IMR-90 (cell line): ENCODE results near the gene TIAM2. TPM values are rescaled to one million over a fixed set of nuclear protein-coding genes. Genes with fewer than 3 reads are reported as not detected.

Experiments used
- ATAC-seq: fragments of 200-7000 bp; cut with Tn5 transposase; 2 replicates; pipeline ENCODE4 v1.9.1; 2020; ENCODE audit warnings: low read depth, mild to moderate bottlenecking, moderate library complexity
- BruUV-seq: library from RNA; stranded (reverse); fragments of 400-500 nt; replicated peaks from 2 replicates; lab custom pipeline; 2021; lab: Mats Ljungman, UMichigan
- CTCF ChIA-PET: fragments of 300-600 bp; formaldehyde crosslinking; extraction: SDS; loops from one replicate; lab custom pipeline; 2021; ENCODE audit warnings: antibody characterized with exemption; lab: Yijun Ruan, JAX
- POLR2A ChIA-PET: fragments of 300-600 bp; sonication (Branson Sonifier 250); formaldehyde crosslinking; loops from one replicate; lab custom pipeline; 2022; ENCODE audit warnings: antibody characterized with exemption; ENCODE audit not compliant: unreplicated experiment; lab: Charles Lee
- DNase-seq: peaks from one replicate; pipeline ENCODE4 v3.0.0; 2013
- H2AFZ ChIP-seq: replicated peaks from 2 replicates; pipeline ENCODE3; 2013; ENCODE audit warnings: low read length, mild to moderate bottlenecking; ENCODE audit not compliant: poor library complexity
- H2AK5ac ChIP-seq: 2 replicates; pipeline ENCODE4 v1.6.1; 2013; ENCODE audit warnings: low read depth, low read length, inconsistent platforms
- H2AK9ac ChIP-seq: replicated peaks from 2 replicates; pipeline ENCODE3; 2013; ENCODE audit warnings: mild to moderate bottlenecking, low read depth, low read length, moderate library complexity; ENCODE audit not compliant: poor library complexity
- H2BK120ac ChIP-seq: 2 replicates; pipeline ENCODE4 v1.6.1; 2013; ENCODE audit warnings: low read depth, low read length, inconsistent platforms
- H2BK15ac ChIP-seq: 3 replicates; pipeline ENCODE4 v1.6.1; 2013; ENCODE audit warnings: low read depth, low read length, inconsistent platforms
- H2BK20ac ChIP-seq: 2 replicates; pipeline ENCODE4 v1.6.1; 2013; ENCODE audit warnings: low read depth, mild to moderate bottlenecking, inconsistent platforms, low read length, moderate library complexity
- H2BK5ac ChIP-seq: 2 replicates; pipeline ENCODE4 v1.6.1; 2013; ENCODE audit warnings: mild to moderate bottlenecking, low read depth, low read length, inconsistent platforms; ENCODE audit not compliant: poor library complexity, severe bottlenecking
- H3K14ac ChIP-seq: replicated peaks from 2 replicates; pipeline ENCODE4 v1.6.1; 2013; ENCODE audit warnings: low read depth, low read length, inconsistent platforms
- H3K18ac ChIP-seq: 2 replicates; pipeline ENCODE4 v1.6.1; 2013; ENCODE audit warnings: low read depth, low read length, control low read depth
- H3K23ac ChIP-seq: 2 replicates; pipeline ENCODE4 v1.6.1; 2013; ENCODE audit warnings: low read depth, low read length, inconsistent platforms
- H3K27ac ChIP-seq: 2 replicates; pipeline ENCODE4 v1.5.1; 2013; ENCODE audit warnings: mild to moderate bottlenecking, control low read depth, low read length; ENCODE audit not compliant: insufficient read depth
- H3K27me3 ChIP-seq: 2 replicates; pipeline ENCODE4 v1.6.1; 2013; ENCODE audit warnings: low read length; ENCODE audit not compliant: control insufficient read depth, insufficient read depth
- H3K36me3 ChIP-seq: 2 replicates; pipeline ENCODE4 v1.6.1; 2013; ENCODE audit warnings: low read length, mixed read lengths; ENCODE audit not compliant: control insufficient read depth, insufficient read depth
- H3K4ac ChIP-seq: 2 replicates; pipeline ENCODE4 v1.6.1; 2013; ENCODE audit warnings: low read depth, low read length, inconsistent platforms
- H3K4me1 ChIP-seq: 2 replicates; pipeline ENCODE4 v1.6.1; 2013; ENCODE audit warnings: low read length, mixed read lengths; ENCODE audit not compliant: control insufficient read depth, insufficient read depth
- H3K4me2 ChIP-seq: 2 replicates; pipeline ENCODE4 v1.6.1; 2013; ENCODE audit warnings: low read depth, mild to moderate bottlenecking, control low read depth, low read length, moderate library complexity
- H3K4me3 ChIP-seq: 2 replicates; pipeline ENCODE4 v1.5.1; 2013; ENCODE audit warnings: low read depth, mild to moderate bottlenecking, control low read depth, low read length, moderate library complexity; ENCODE audit not compliant: insufficient read depth
- H3K56ac ChIP-seq: 2 replicates; pipeline ENCODE4 v1.6.1; 2013; ENCODE audit warnings: low read length, inconsistent platforms; ENCODE audit not compliant: insufficient read depth; ENCODE audit errors: extremely low read depth
- H3K79me1 ChIP-seq, 2 experiments: 2 replicates each; pipeline ENCODE4 v1.6.1; 2013; ENCODE audit warnings: low read length in 2 of 2, inconsistent platforms in 1 of 2, low read depth in 1 of 2
- H3K9ac ChIP-seq: 2 replicates; pipeline ENCODE4 v1.6.1; 2013; ENCODE audit warnings: low read depth, low read length, control low read depth
- H3K9me1 ChIP-seq: 2 replicates; pipeline ENCODE4 v1.6.1; 2013; ENCODE audit warnings: low read length, inconsistent platforms; ENCODE audit not compliant: insufficient read depth
- H3K9me3 ChIP-seq: 2 replicates; pipeline ENCODE4 v1.6.1; 2013; ENCODE audit warnings: low read length; ENCODE audit not compliant: control insufficient read depth, insufficient read depth
- H4K20me1 ChIP-seq: 2 replicates; pipeline ENCODE4 v1.6.1; 2013; ENCODE audit warnings: low read length, inconsistent platforms; ENCODE audit not compliant: insufficient read depth
- H4K5ac ChIP-seq: 2 replicates; pipeline ENCODE4 v1.6.1; 2013; ENCODE audit warnings: mild to moderate bottlenecking, low read depth, low read length, control low read depth
- H4K8ac ChIP-seq, 2 experiments: 2 replicates each; pipeline ENCODE4 v1.6.1; 2013; ENCODE audit warnings: low read depth in 2 of 2, low read length in 2 of 2, control low read depth in 1 of 2, inconsistent platforms in 1 of 2
- H4K91ac ChIP-seq: 2 replicates; pipeline ENCODE4 v1.6.1; 2013; ENCODE audit warnings: low read depth, low read length, inconsistent platforms; ENCODE audit not compliant: insufficient read depth
- BHLHE40 ChIP-seq: fragments of 150-350 bp; IDR thresholded peaks from 2 replicates; pipeline ENCODE4 v1.6.1; 2016; ENCODE audit warnings: mild to moderate bottlenecking, low read depth, low read length
- CEBPB ChIP-seq: IDR thresholded peaks from 2 replicates; pipeline ENCODE4 v1.6.1; 2012; ENCODE audit warnings: low read depth, low read length, improper control_type of control experiment
- CHD1 ChIP-seq: IDR thresholded peaks from 2 replicates; pipeline ENCODE4 v1.6.1; 2012; ENCODE audit warnings: low read depth, low read length, improper control_type of control experiment
- ELK1 ChIP-seq: fragments of 150-350 bp; IDR thresholded peaks from 2 replicates; pipeline ENCODE4 v1.6.1; 2016; ENCODE audit warnings: low read depth, mild to moderate bottlenecking, low read length, moderate library complexity, borderline replicate concordance
- FOS ChIP-seq: fragments of 150-350 bp; IDR thresholded peaks from 2 replicates; pipeline ENCODE4 v1.6.1; 2016; ENCODE audit warnings: low read depth, low read length
- MAFK ChIP-seq: IDR thresholded peaks from 2 replicates; pipeline ENCODE4 v1.6.1; 2012; ENCODE audit warnings: low read depth, low read length, improper control_type of control experiment
- MAZ ChIP-seq: IDR thresholded peaks from 2 replicates; pipeline ENCODE4 v1.6.1; 2012; ENCODE audit warnings: low read depth, mild to moderate bottlenecking, low read length, improper control_type of control experiment, moderate library complexity, borderline replicate concordance
- MXI1 ChIP-seq: IDR thresholded peaks from 2 replicates; pipeline ENCODE4 v1.6.1; 2012; ENCODE audit warnings: low read depth, mild to moderate bottlenecking, low read length, moderate library complexity, borderline replicate concordance
- NFE2L2 ChIP-seq: fragments of 150-350 bp; IDR thresholded peaks from 2 replicates; pipeline ENCODE4 v1.6.1; 2016; ENCODE audit warnings: low read depth, mild to moderate bottlenecking, low read length
- POLR2A ChIP-seq: IDR thresholded peaks from 2 replicates; pipeline ENCODE4 v1.6.1; 2012; ENCODE audit warnings: mild to moderate bottlenecking, low read depth, low read length
- RAD21 ChIP-seq: IDR thresholded peaks from 2 replicates; pipeline ENCODE4 v1.6.1; 2012; ENCODE audit warnings: low read length, improper control_type of control experiment
- RCOR1 ChIP-seq: IDR thresholded peaks from 2 replicates; pipeline ENCODE4 v1.6.1; 2012; ENCODE audit warnings: mild to moderate bottlenecking, low read length, improper control_type of control experiment; ENCODE audit not compliant: insufficient replicate concordance
- RFX5 ChIP-seq: IDR thresholded peaks from 2 replicates; pipeline ENCODE4 v1.8.0; 2012; ENCODE audit warnings: low read depth, mild to moderate bottlenecking, low read length, moderate library complexity
- SMC3 ChIP-seq: fragments of 150-350 bp; IDR thresholded peaks from 2 replicates; pipeline ENCODE4 v1.6.1; 2016; ENCODE audit warnings: low read depth, mild to moderate bottlenecking, antibody characterized with exemption, low read length, moderate library complexity
- WGBS, 2 experiments: methylation state at CpG; one replicate each; pipeline versions ENCODE4 v1.1.5 to v1.1.7; 2013; ENCODE audit warnings: missing lambda C conversion rate in 2 of 2; ENCODE audit not compliant: insufficient read length in 1 of 2; ENCODE audit errors: extremely low coverage in 2 of 2; 5-methylcytosine and 5-hydroxymethylcytosine counted together
- dilution Hi-C: fragments of 300-500 bp; cut with HindIII; formaldehyde crosslinking; loops from one replicate; pipeline ENCODE4 v1.14.3; 2018; ENCODE audit warnings: low sequenced_read_pairs; ENCODE audit not compliant: unreplicated experiment
- in situ Hi-C: fragments of 300-500 bp; cut with MboI; formaldehyde crosslinking; loops from 3 replicates; pipeline ENCODE4 v1.14.3; 2019; ENCODE audit warnings: low sequenced_read_pairs, inconsistent platforms, mixed read lengths
- intact Hi-C: fragments of 100-400 bp; cut with micrococcal nuclease; formaldehyde crosslinking; loops from 2 replicates; pipeline ENCODE4 v1.10.0; 2022
- polyA plus RNA-seq, 3 experiments: library from polyadenylated mRNA; depleted of rRNA; stranded (reverse); fragments of >200 nt; gene quantifications; 2 replicates each; pipeline ENCODE4 v1.2.3, GENCODE V29; 2012; ENCODE audit warnings: low replicate concordance in 1 of 3
- total RNA-seq: library from RNA; depleted of rRNA; stranded (reverse); fragments of >200 nt; gene quantifications from 2 replicates; pipeline ENCODE4 v1.2.3, GENCODE V29; 2012
- TF ChIP-seq, protein P1 (sequence below): fragments of 150-350 bp; IDR thresholded peaks from 2 replicates; pipeline ENCODE4 v1.6.1; 2017; ENCODE audit warnings: mild to moderate bottlenecking, antibody characterized with exemption, low read length, low read depth
- TF ChIP-seq, protein P2 (sequence below): conservative IDR thresholded peaks from 2 replicates; pipeline ENCODE4 v1.5.1; 2012; ENCODE audit warnings: mild to moderate bottlenecking, low read depth, low read length, improper control_type of control experiment

The TIAM2 gene
- total and polyA plus RNA-seq, 2 of the 4 experiments (the other 2 are of a cell fraction), result 3.1 to 4.7 TPM

GRCh38 chr6:155290491-155290890 is 295.4 kb downstream of the TIAM2 start:
- Histone ChIP-seq H3K4me2 (no peak overlapping the region), H2BK120ac (no peak overlapping the region), H4K5ac (no peak overlapping the region), H3K4me1 (no peaks in the 10 kb centered on the region), H3K4me3 (no peak overlapping the region), H3K9me1 (peaks cover 5% of the 10 kb centered on the region; the same call in 1 of the 2 replicates), H4K8ac (no peak overlapping the region), H2BK5ac (no peak overlapping the region), H4K91ac (no peak overlapping the region), H3K27ac (no peak overlapping the region), H3K14ac (no peak overlapping the region), H3K4ac (no peak overlapping the region), H2AK5ac (no peak overlapping the region), H2AFZ (no peak overlapping the region), H2BK15ac (no peak overlapping the region), H2AK9ac (no peak overlapping the region), H3K36me3 (peaks cover 6% of the 10 kb centered on the region), H3K79me1 (peaks cover 10 to 22% of the 10 kb centered on the region in 2 experiments; a peak in 3 of 4 replicates), H2BK20ac (no peak overlapping the region), H3K27me3 (no peaks in the 10 kb centered on the region), H4K20me1 (no peaks in the 10 kb centered on the region), H3K9me3 (no peaks in the 10 kb centered on the region), H3K18ac (no peak overlapping the region), H3K23ac (no peak overlapping the region), H3K9ac (no peak overlapping the region), H3K56ac (no peak overlapping the region)
- ATAC-seq (no peak), DNase-seq (no peak)
- no CpG with 5 or more reads among the region's 5 CpGs for WGBS, 2 experiments
- intact Hi-C loops (no loop called here), in situ Hi-C loops (no loop called here), dilution Hi-C loops (no loop called here)
- POLR2A ChIA-PET, result no interaction called here
- TF ChIP-seq MAFK, result no peak
- no peak for TF ChIP-seq CHD1
- TF ChIP-seq RCOR1, result no peak
- no peak for TF ChIP-seq NFE2L2
- no peak for TF ChIP-seq POLR2A
- TF ChIP-seq, protein P1, sequence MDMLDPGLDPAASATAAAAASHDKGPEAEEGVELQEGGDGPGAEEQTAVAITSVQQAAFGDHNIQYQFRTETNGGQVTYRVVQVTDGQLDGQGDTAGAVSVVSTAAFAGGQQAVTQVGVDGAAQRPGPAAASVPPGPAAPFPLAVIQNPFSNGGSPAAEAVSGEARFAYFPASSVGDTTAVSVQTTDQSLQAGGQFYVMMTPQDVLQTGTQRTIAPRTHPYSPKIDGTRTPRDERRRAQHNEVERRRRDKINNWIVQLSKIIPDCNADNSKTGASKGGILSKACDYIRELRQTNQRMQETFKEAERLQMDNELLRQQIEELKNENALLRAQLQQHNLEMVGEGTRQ, result no peak
- TF ChIP-seq CEBPB, result no peak
- TF ChIP-seq, protein P2, sequence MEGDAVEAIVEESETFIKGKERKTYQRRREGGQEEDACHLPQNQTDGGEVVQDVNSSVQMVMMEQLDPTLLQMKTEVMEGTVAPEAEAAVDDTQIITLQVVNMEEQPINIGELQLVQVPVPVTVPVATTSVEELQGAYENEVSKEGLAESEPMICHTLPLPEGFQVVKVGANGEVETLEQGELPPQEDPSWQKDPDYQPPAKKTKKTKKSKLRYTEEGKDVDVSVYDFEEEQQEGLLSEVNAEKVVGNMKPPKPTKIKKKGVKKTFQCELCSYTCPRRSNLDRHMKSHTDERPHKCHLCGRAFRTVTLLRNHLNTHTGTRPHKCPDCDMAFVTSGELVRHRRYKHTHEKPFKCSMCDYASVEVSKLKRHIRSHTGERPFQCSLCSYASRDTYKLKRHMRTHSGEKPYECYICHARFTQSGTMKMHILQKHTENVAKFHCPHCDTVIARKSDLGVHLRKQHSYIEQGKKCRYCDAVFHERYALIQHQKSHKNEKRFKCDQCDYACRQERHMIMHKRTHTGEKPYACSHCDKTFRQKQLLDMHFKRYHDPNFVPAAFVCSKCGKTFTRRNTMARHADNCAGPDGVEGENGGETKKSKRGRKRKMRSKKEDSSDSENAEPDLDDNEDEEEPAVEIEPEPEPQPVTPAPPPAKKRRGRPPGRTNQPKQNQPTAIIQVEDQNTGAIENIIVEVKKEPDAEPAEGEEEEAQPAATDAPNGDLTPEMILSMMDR, result no peak
- TF ChIP-seq MXI1, result no peak
- no peak for TF ChIP-seq RFX5
- TF ChIP-seq SMC3, result no peak
- no peak for TF ChIP-seq ELK1
- no peak for TF ChIP-seq RAD21
- TF ChIP-seq FOS, result no peak
- TF ChIP-seq BHLHE40, result no peak
- no peak for TF ChIP-seq MAZ
- CTCF ChIA-PET, result no interaction called here
- no TSS peak for BruUV-seq
